A673 (cell line): ENCODE measurements around the gene MYF5. TPM values are rescaled to one million over a fixed set of nuclear protein-coding genes. Genes with fewer than 3 reads are reported as not detected.

Experiments
- BruUV-seq: library from RNA; stranded (reverse); fragments of 400-500 nt; replicated peaks from 2 replicates; lab custom pipeline; 2021; lab: Mats Ljungman, UMichigan
- CTCF ChIA-PET: fragments of 300-600 bp; sonication (Branson Sonifier 250); formaldehyde crosslinking; loops from one replicate; lab custom pipeline; 2022; ENCODE audit warnings: antibody characterized with exemption; lab: Charles Lee
- POLR2A ChIA-PET: fragments of 300-600 bp; sonication (Branson Sonifier 250); formaldehyde crosslinking; loops from one replicate; lab custom pipeline; 2022; ENCODE audit warnings: antibody characterized with exemption; ENCODE audit not compliant: low non-redundant PET; lab: Charles Lee
- DNase-seq: peaks from one replicate; pipeline ENCODE4 v3.0.0-alpha.2; 2015; ENCODE audit warnings: low spot score
- H3K27ac ChIP-seq: fragments of 200-600 bp; sonication (generic); 2 replicates; pipeline ENCODE4 v1.5.1; 2016; ENCODE audit warnings: mixed run types, low read depth, mild to moderate bottlenecking, mixed read lengths, antibody characterized with exemption, low read length; ENCODE audit not compliant: poor library complexity, severe bottlenecking
- H3K27me3 ChIP-seq: fragments of 200-600 bp; sonication (generic); replicated peaks from 2 replicates; pipeline ENCODE4 v1.6.1; 2017; ENCODE audit warnings: mixed run types, low read depth, mild to moderate bottlenecking, mixed read lengths, antibody characterized with exemption, low read length; ENCODE audit not compliant: insufficient read depth, poor library complexity
- H3K36me3 ChIP-seq: fragments of 200-600 bp; sonication (generic); 2 replicates; pipeline ENCODE4 v1.6.1; 2016; ENCODE audit warnings: mixed run types, mild to moderate bottlenecking, mixed read lengths, antibody characterized with exemption, low read length; ENCODE audit not compliant: insufficient read depth, poor library complexity, severe bottlenecking
- H3K4me1 ChIP-seq: fragments of 200-600 bp; sonication (generic); 2 replicates; pipeline ENCODE4 v1.6.1; 2017; ENCODE audit warnings: mixed run types, mild to moderate bottlenecking, mixed read lengths, antibody characterized with exemption, low read length; ENCODE audit not compliant: insufficient read depth, poor library complexity, severe bottlenecking
- H3K4me3 ChIP-seq: fragments of 200-600 bp; sonication (generic); 2 replicates; pipeline ENCODE4 v1.5.1; 2016; ENCODE audit warnings: low read depth, mixed run types, mild to moderate bottlenecking, mixed read lengths, low read length; ENCODE audit not compliant: poor library complexity, severe bottlenecking
- H3K9me3 ChIP-seq: fragments of 200-600 bp; sonication (generic); 2 replicates; pipeline ENCODE4 v1.6.1; 2016; ENCODE audit warnings: mixed run types, low read depth, mild to moderate bottlenecking, mixed read lengths, antibody characterized with exemption, low read length; ENCODE audit not compliant: poor library complexity, severe bottlenecking
- CTCF ChIP-seq: fragments of 300-800, 200-600 bp; sonication (generic); conservative IDR thresholded peaks from 2 replicates; pipeline ENCODE4 v1.5.1; 2017; ENCODE audit warnings: low read depth, mild to moderate bottlenecking, antibody characterized with exemption, low read length, moderate library complexity, mixed read lengths
- EZH2 ChIP-seq: fragments of 200-600 bp; sonication (generic); IDR thresholded peaks from 2 replicates; pipeline ENCODE4 v1.6.1; 2017; ENCODE audit warnings: borderline replicate concordance, low read depth, mild to moderate bottlenecking, mixed read lengths, antibody characterized with exemption, low read length; ENCODE audit not compliant: poor library complexity, severe bottlenecking
- intact Hi-C: fragments of 100-400 bp; cut with micrococcal nuclease; formaldehyde crosslinking; loops from one replicate; pipeline ENCODE4 v1.10.0; 2022; ENCODE audit not compliant: unreplicated experiment
- total RNA-seq: library from RNA; stranded (reverse); gene quantifications from 2 replicates; pipeline ENCODE4 v1.2.3, GENCODE V29; 2021

Gene MYF5
- total RNA-seq, 1 experiment from 2014 or later: not detected

GRCh38 chr12:80681287-80681686, 35.4 kb upstream of the MYF5 start:
- no peaks in the 10 kb centered on the region for H3K4me1 ChIP-seq
- H3K27me3 ChIP-seq: no peaks in the 10 kb centered on the region
- intact Hi-C loops: no loop called here
- no peaks in the 10 kb centered on the region for H3K36me3 ChIP-seq
- H3K4me3 ChIP-seq: no peak overlapping the region
- BruUV-seq: no TSS peak
- no peak for DNase-seq
- TF ChIP-seq EZH2 (no peak), CTCF (no peak)
- ChIA-PET POLR2A (no interaction called here), CTCF (no interaction called here)
- no peaks in the 10 kb centered on the region for H3K9me3 ChIP-seq
- no peak overlapping the region for H3K27ac ChIP-seq

GRCh38 chr12:80681786-80682185, 34.9 kb upstream of the MYF5 start:
- no peak overlapping the region for H3K27ac ChIP-seq
- no peak for TF ChIP-seq CTCF
- no peak for TF ChIP-seq EZH2
- no peaks in the 10 kb centered on the region for H3K4me1 ChIP-seq
- H3K4me3 ChIP-seq: no peak overlapping the region
- no peak for DNase-seq
- ChIA-PET CTCF (no interaction called here), POLR2A (no interaction called here)
- H3K36me3 ChIP-seq: no peaks in the 10 kb centered on the region
- no peaks in the 10 kb centered on the region for H3K9me3 ChIP-seq
- BruUV-seq: no TSS peak
- intact Hi-C loops: no loop called here
- no peaks in the 10 kb centered on the region for H3K27me3 ChIP-seq

GRCh38 chr12:80684077-80684495, 32.6 kb upstream of the MYF5 start:
- no TSS peak for BruUV-seq
- Histone ChIP-seq H3K27me3 (no peaks in the 10 kb centered on the region), H3K9me3 (no peaks in the 10 kb centered on the region), H3K27ac (no peak overlapping the region), H3K4me1 (no peaks in the 10 kb centered on the region), H3K36me3 (no peaks in the 10 kb centered on the region), H3K4me3 (no peak overlapping the region)
- ChIA-PET POLR2A (no interaction called here), CTCF (no interaction called here)
- DNase-seq: no peak
- intact Hi-C loops: no loop called here
- TF ChIP-seq CTCF (no peak), EZH2 (no peak)
